HG03520 (cell line): ENCODE measurements around the gene IAH1.
"Not testable (repeated sequence)": the region's sequence is repeated elsewhere in the genome, so short reads cannot be mapped to it uniquely, and the experiment has no call there.

Experiments
- ATAC-seq: cut with Tn5 transposase; IDR thresholded peaks from one replicate; pipeline ENCODE4 v1.9.1; 2021; ENCODE audit warnings: mild to moderate bottlenecking, moderate library complexity; ENCODE audit not compliant: unreplicated experiment

The IAH1 gene

DNA sequence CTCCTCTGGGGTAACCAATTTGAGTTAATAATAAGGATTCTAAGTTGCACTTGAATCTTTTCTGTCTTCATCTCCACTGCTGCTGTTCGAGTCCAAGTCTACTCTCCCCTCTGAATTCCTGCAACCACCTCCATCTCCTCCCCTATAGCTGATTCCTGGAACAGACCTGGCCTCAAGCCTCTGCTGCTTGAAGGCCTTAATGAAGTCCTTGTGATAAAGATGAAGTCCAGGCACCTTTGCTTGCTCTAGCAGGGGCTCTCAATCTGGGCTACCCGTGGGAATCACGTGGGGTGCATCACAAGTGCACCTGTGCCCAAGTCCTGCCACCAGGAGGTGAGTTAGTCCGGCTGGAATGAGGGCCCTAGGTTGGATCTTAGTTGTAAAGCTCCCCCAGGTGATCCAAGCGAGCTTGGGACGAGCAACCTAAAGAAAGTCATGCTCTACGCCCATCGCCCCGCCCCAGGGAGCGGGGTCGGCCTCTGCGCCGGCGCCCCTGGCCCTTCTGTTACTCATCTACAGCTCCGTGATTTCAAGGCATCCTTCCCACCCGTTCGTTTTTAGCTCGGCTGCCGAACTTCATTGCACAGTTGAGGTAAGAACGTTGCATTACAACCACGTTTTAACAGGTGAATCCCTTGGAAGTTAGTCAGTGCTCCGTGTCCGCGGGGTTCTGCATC, 905 bp upstream of the IAH1 start:
- peak; percentile 12 for ATAC-seq

DNA sequence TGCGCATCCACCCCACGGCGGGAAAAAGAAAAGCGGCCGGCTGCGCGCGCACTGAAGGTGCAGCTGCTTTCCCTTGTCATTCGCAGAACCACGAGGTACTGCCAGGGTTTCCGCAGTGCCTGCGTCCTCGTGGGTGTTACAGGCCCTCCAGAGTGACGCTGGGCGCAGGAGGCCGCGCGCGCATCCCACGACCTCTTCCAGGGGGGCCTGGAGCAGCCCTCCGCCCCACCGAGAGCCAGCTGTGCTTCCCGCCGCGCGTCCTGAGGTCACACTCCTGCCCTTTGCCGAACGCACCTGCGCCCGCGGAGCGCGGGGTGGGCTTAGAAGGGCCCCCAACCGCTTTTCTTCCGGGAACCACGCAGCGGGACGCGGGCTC, 378 bp upstream of the IAH1 start:
- ATAC-seq, result peak; percentile 28

DNA sequence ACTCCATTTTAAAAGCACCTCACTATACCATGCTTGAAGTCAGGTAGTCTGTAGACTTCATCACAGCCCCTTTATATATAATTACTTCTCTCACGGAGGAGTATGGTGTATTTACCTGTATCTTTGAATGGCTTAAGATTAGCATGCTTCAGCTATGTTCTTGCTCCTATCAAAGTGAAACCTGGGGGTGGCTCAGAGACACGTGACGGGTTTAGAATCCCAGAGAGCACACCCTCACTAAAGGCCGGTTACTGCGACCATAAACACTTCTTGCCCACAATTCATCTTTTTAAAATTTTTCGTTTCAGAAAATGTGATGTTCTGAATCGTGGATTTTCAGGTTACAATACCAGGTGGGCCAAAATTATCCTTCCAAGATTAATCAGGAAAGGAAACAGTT, 3.6 kb downstream of the IAH1 start:
- no peak for ATAC-seq

DNA sequence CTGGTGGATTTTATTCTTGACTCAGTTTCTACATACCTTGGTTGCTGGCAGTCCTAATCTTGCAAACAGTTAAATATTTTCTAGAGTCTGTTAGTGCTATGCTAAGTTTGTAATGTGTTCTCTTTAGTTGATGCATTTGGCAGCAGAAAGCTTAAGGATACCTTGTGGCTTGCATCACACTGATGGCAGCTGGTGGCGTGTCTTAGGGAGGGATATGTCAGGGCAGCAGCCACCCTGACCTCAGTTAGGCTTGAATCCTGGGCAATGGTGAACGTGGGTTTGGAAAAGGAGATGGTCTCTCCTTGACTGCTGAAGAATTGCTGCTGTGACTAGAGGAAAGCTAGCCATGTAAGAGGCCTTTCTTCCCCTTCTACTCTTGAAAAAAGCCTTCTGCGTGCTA, 4.2 kb downstream of the IAH1 start:
- ATAC-seq, result no peak

GRCh38 chr2:9480157-9480556, 5.8 kb downstream of the IAH1 start:
- no peak for ATAC-seq

DNA sequence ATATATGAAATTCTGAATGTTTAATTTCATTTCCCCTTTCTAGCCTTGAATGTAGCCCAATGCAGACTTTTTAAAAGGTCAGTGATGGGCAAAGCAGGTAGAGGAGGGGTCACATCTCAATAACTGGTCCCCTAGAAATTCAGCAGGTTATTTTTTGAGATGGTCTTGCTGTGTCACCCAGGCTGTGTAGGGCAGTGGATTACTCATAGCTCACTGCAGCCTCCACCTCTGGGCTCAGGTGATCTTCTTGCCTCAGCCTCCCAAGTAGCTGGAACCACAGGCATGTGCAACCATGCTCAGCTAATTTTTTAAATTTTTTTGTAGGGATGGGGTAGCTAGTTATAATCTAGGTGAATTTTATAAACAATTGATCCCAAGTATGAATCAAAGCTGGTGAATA, 8.8 kb downstream of the IAH1 start:
- no peak for ATAC-seq

DNA sequence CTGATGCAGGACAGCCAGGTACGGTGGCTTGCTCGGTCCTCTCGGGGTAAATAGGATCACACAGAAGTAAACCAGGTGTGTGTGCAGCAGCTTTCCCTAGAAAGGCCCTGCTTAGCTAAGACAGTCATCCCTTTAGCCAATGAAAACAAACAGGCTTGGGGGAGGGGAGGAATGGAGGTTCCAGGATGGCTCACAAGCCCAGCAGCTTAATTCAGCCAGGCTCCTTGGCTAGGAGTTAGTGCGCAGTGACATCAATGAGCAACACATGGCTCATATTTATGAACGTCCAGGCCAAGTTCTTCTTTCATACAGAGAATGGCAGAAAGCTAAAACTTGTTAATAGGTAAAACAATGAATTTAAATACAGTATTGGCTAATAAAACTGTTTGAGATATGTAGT, 10.2 kb downstream of the IAH1 start:
- ATAC-seq, result no peak

GRCh38 chr2:9488583-9489547, 14.5 kb downstream of the IAH1 start:
- no peak for ATAC-seq

DNA sequence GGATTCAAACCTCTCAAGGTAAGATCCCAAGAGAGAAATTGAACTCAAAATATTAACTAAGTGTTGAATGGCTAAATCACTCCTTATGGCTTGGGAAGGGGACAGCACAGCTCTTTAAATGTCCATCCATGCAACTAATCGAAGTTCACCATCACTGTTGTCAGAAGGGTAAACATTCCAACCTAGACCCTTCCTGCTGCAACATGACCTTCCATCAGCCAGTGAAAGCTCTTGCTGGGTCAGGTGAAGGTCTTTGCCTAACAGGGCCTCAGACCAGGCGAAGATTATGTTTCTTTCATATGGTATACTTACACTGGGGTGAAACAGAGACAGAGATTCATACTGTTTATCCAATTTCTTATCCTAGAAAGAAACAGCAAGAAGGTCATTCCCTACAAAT, 16.4 kb downstream of the IAH1 start:
- ATAC-seq, result no peak

- no peak for ATAC-seq
Observed at GRCh38 chr2:9492927-9493326, 18.6 kb downstream of the IAH1 start.

DNA sequence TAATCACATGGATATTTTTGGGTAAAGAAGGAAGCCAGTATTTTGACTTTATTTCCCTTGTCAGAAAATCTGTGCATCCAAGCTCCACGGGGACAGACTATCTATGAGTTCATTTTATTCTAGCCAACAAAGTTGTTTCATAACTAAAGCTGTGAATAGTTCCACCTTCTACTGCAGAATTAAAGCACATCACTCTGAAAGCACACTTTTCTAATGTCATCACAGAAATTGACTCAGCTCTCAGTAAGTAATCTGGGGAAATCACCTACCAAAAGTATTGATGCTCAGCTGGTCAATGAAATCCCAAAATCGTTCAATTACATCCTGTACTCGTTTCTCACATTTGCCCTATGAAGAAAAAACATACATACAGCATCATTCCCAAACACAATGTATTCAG, 19.1 kb downstream of the IAH1 start:
- ATAC-seq, result no peak

GRCh38 chr2:9494081-9494480, 19.7 kb downstream of the IAH1 start:
- no peak for ATAC-seq

GRCh38 chr2:9497017-9497416, 22.7 kb downstream of the IAH1 start:
- ATAC-seq, result no peak

- no peak for ATAC-seq
Observed at GRCh38 chr2:9498210-9498609, 23.9 kb downstream of the IAH1 start.

- no peak for ATAC-seq
Observed at GRCh38 chr2:9508931-9509330, 34.6 kb downstream of the IAH1 start.

GRCh38 chr2:9513946-9514345, 39.6 kb downstream of the IAH1 start:
- not testable (repeated sequence) for ATAC-seq

GRCh38 chr2:9517118-9517782, 42.9 kb downstream of the IAH1 start:
- no peak for ATAC-seq

DNA sequence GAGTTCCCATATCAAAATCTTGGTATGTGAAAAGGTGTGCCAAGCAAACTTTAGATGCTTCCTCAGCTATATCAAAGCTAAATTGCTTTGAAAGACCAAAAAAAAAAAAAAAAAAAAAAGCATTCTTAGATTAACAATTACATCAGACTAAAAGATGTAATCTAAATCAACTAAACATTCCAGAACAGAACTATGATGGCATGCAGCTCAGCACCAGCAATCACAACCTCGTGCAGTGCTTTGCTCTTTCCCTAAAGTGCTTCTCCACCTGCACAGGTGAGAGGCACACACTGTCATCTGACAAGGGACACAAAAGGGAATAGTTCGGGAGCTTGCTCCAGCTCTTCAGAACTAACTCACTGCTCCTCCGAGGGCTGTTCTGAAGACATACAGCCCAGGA, 43.8 kb downstream of the IAH1 start:
- no peak for ATAC-seq

DNA sequence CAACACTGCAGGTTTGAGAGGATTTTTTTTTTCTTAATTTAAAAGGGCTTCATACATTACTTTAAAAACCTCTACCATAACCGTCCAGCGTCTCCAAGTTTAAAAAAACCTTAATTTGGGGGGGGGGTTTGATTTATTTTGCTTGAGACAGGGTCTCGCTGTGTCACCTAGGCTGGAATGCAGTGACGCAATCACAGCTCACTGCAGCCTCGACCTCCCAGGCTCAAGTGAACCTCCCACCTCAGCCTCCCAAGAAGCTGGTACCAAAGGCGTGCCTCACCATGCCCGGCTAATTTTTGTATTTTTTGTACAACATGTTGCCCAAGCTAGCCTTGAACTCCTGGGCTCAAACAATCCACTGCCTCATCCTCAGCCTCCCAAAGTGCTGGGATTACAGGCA, 44.4 kb downstream of the IAH1 start:
- no peak for ATAC-seq

- no peak for ATAC-seq
Observed at GRCh38 chr2:9519250-9519649, 44.9 kb downstream of the IAH1 start.

DNA sequence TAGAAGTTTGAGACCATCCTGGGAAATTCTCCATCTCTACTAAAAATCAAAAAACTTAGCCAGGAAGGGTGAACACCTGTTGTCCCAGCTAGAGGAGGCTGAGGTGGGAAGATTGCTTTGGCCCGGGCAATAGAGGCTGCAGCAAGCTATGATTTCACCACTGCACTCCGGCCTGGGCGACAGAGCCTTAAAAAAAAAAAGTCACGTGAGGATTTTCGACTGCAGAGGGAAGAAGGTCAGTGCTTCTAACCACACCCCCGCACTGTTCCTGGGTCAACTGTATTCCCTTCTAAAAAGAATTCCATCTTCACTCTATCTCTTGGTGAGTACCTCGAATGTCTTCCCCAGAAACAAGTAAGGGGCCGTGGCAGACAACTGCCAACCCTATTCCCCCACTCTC, 49.9 kb downstream of the IAH1 start:
- ATAC-seq, result no peak

- ATAC-seq, result no peak
Observed at GRCh38 chr2:9525266-9525665, 50.9 kb downstream of the IAH1 start.
